Astrocyte (in vitro differentiated cells and primary cell): Measurements from ENCODE around the gene SNAPC4. TPM values are rescaled to one million over a fixed set of nuclear protein-coding genes. Genes with fewer than 3 reads are reported as not detected.

Experiments
- DNase-seq: peaks from one replicate; pipeline ENCODE4 v3.0.0-alpha.2; 2010; ENCODE audit warnings: low read depth
- FAIRE-seq: peaks from 2 replicates; lab custom pipeline; 2011; peaks lifted over from hg19 to GRCh38; lab: Jason Lieb, UNC
- H2AFZ ChIP-seq: 2 replicates; pipeline ENCODE4 v1.6.0; 2012; ENCODE audit warnings: low read depth, low read length, inconsistent platforms
- H3K27ac ChIP-seq: 2 replicates; pipeline ENCODE4 v1.5.1; 2011; ENCODE audit warnings: low read depth, low read length, inconsistent platforms
- H3K27me3 ChIP-seq: 2 replicates; pipeline ENCODE4 v1.6.0; 2011; ENCODE audit warnings: low read length, inconsistent platforms; ENCODE audit not compliant: insufficient read depth
- H3K36me3 ChIP-seq: 2 replicates; pipeline ENCODE4 v1.5.1; 2011; ENCODE audit warnings: low read length, inconsistent platforms; ENCODE audit not compliant: insufficient read depth
- H3K4me1 ChIP-seq: 2 replicates; pipeline ENCODE4 v1.5.1; 2011; ENCODE audit warnings: low read length, inconsistent platforms; ENCODE audit not compliant: insufficient read depth
- H3K4me2 ChIP-seq: 2 replicates; pipeline ENCODE4 v1.6.0; 2012; ENCODE audit warnings: low read length, inconsistent platforms
- H3K4me3 ChIP-seq: 2 replicates; pipeline ENCODE4 v1.5.1; 2011; ENCODE audit warnings: low read depth, mild to moderate bottlenecking, low read length, inconsistent platforms; ENCODE audit not compliant: insufficient read depth
- H3K79me2 ChIP-seq: 2 replicates; pipeline ENCODE4 v1.6.0; 2012; ENCODE audit warnings: mild to moderate bottlenecking, low read length, inconsistent platforms; ENCODE audit not compliant: insufficient read depth
- H3K9ac ChIP-seq: 2 replicates; pipeline ENCODE4 v1.6.0; 2012; ENCODE audit warnings: mild to moderate bottlenecking, low read length, inconsistent platforms
- H3K9me3 ChIP-seq: 2 replicates; pipeline ENCODE4 v1.5.1; 2012; ENCODE audit warnings: low read depth, mild to moderate bottlenecking, low read length, inconsistent platforms; ENCODE audit not compliant: insufficient read depth
- H4K20me1 ChIP-seq: 2 replicates; pipeline ENCODE4 v1.6.0; 2012; ENCODE audit warnings: low read length, inconsistent platforms; ENCODE audit not compliant: insufficient read depth
- H3K27ac Mint-ChIP-seq: one replicate; pipeline ENCODE4 v1.8.0; 2021; ENCODE audit warnings: mild to moderate bottlenecking, mixed read lengths; ENCODE audit not compliant: unreplicated experiment
- H3K27me3 Mint-ChIP-seq: one replicate; pipeline ENCODE4 v1.8.0; 2021; ENCODE audit warnings: low read depth, mixed read lengths; ENCODE audit not compliant: unreplicated experiment
- H3K36me3 Mint-ChIP-seq: one replicate; pipeline ENCODE4 v1.8.0; 2021; ENCODE audit warnings: low read depth, mixed read lengths; ENCODE audit not compliant: unreplicated experiment
- H3K4me1 Mint-ChIP-seq: one replicate; pipeline ENCODE4 v1.8.0; 2021; ENCODE audit warnings: low read depth, mixed read lengths; ENCODE audit not compliant: unreplicated experiment
- H3K4me3 Mint-ChIP-seq: one replicate; pipeline ENCODE4 v1.8.0; 2021; ENCODE audit warnings: mild to moderate bottlenecking, moderate library complexity, mixed read lengths; ENCODE audit not compliant: unreplicated experiment
- H3K9me3 Mint-ChIP-seq: one replicate; pipeline ENCODE4 v1.8.0; 2021; ENCODE audit warnings: mild to moderate bottlenecking, mixed read lengths; ENCODE audit not compliant: unreplicated experiment
- EZH2 ChIP-seq: IDR thresholded peaks from 2 replicates; pipeline ENCODE4 v1.6.1; 2012; ENCODE audit warnings: mild to moderate bottlenecking, low read length, inconsistent platforms; ENCODE audit not compliant: insufficient read depth
- total RNA-seq: library from RNA; stranded (reverse); gene quantifications from 2 replicates; pipeline ENCODE4 v1.2.1, GENCODE V29; 2021
- TF ChIP-seq, protein P1 (sequence below): IDR thresholded peaks from 2 replicates; pipeline ENCODE4 v1.5.1; 2011; ENCODE audit warnings: low read depth, mild to moderate bottlenecking, inconsistent platforms, low read length, moderate library complexity; ENCODE audit not compliant: insufficient read depth

The SNAPC4 gene
- total RNA-seq, 1 donor from 2014 or later = 18.6 TPM

DNA sequence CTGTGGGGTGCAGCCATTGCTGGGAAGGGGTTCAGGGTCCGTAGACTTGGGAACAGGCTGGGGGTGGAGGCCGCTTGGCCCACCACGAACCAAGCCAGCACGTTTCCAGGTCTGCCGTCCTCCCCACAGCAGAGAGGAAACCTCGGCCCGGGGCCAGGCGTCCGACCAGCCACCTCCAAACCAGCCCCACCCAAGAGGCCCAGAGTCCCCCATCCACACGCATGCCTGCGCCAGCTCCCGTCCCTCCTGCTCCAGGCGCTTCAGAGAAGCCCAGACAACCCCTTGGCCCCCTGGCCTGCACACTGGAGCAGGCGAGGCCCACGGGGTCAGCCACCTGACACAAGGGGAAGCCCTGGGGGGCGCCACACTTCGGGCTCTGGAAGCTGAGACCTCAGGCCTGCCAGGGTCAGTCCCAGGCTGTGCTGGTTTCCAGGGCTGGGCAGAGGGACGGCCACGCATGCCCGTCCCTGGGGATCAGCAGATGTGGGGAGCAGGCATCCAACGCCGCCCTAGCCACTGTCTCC, 42.7 kb downstream of the SNAPC4 start:
- H3K36me3 ChIP-seq = no peaks in the 10 kb centered on the region
- DNase-seq = no peak
- H2AFZ ChIP-seq = no peak overlapping the region
- H3K79me2 ChIP-seq = peaks cover 3% of the 10 kb centered on the region
- FAIRE-seq = no peak
- Mint-ChIP-seq H3K27me3 (no peaks in the 10 kb centered on the region), H3K4me3 (no peak overlapping the region), H3K9me3 (no peaks in the 10 kb centered on the region), H3K4me1 (peaks cover 7% of the 10 kb centered on the region), H3K36me3 (no peaks in the 10 kb centered on the region), H3K27ac (no peak overlapping the region)
- no peaks in the 10 kb centered on the region for H3K27me3 ChIP-seq
- peaks cover 29% of the 10 kb centered on the region for H4K20me1 ChIP-seq
- H3K9ac ChIP-seq = no peak overlapping the region
- TF ChIP-seq, protein P1, sequence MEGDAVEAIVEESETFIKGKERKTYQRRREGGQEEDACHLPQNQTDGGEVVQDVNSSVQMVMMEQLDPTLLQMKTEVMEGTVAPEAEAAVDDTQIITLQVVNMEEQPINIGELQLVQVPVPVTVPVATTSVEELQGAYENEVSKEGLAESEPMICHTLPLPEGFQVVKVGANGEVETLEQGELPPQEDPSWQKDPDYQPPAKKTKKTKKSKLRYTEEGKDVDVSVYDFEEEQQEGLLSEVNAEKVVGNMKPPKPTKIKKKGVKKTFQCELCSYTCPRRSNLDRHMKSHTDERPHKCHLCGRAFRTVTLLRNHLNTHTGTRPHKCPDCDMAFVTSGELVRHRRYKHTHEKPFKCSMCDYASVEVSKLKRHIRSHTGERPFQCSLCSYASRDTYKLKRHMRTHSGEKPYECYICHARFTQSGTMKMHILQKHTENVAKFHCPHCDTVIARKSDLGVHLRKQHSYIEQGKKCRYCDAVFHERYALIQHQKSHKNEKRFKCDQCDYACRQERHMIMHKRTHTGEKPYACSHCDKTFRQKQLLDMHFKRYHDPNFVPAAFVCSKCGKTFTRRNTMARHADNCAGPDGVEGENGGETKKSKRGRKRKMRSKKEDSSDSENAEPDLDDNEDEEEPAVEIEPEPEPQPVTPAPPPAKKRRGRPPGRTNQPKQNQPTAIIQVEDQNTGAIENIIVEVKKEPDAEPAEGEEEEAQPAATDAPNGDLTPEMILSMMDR = no peak
- no peak for TF ChIP-seq EZH2
- H3K4me2 ChIP-seq = no peak overlapping the region
- peaks cover 24% of the 10 kb centered on the region for H3K4me1 ChIP-seq
- no peak overlapping the region for H3K4me3 ChIP-seq
- no peak overlapping the region for H3K27ac ChIP-seq
- no peaks in the 10 kb centered on the region for H3K9me3 ChIP-seq

DNA sequence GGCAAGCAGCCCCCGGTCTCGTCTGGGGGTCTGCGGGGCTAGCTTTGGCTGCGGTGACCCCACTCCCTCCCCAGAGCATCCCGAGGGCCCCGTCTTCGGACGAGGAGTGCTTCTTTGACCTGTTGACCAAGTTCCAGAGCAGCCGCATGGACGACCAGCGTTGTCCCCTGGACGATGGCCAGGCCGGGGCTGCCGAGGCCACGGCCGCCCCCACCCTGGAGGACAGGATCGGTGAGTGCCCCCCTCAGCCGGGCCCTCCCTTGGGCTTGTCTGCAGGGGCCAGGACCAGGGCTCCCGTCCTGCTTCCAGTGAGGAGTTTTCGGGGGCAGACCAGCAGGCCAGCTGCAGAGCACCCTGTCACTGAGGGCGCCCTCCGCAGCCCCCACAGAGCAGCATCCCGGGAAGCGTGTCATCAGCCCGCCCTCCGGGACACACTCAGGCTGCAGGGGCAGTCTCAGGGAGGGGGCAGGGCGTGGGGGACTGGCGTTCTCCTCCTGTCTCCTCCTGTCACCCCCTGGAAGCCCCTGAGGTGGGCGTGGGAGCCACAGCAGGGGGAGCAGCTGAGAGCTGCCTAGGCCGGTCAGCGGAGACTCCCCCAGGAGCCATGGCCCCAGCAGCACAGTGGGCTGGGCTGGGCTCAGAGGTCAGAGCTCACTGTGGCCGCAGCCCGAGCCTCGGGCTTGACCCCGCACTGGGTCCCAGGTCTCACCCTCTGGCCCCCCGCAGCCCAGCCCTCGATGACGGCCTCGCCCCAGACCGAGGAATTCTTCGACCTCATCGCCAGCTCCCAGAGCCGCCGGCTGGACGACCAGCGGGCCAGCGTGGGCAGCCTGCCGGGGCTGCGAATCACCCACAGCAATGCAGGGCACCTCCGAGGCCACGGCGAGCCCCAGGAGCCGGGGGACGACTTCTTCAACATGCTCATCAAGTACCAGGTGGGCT, 44.1 kb downstream of the SNAPC4 start:
- Mint-ChIP-seq H3K36me3 (no peaks in the 10 kb centered on the region), H3K27ac (peak overlapping the region; percentile 86), H3K27me3 (no peaks in the 10 kb centered on the region), H3K4me1 (peaks cover 7% of the 10 kb centered on the region), H3K9me3 (no peaks in the 10 kb centered on the region), H3K4me3 (no peak overlapping the region)
- H3K79me2 ChIP-seq = no peaks in the 10 kb centered on the region
- no peak overlapping the region for H3K4me3 ChIP-seq
- H3K36me3 ChIP-seq = no peaks in the 10 kb centered on the region
- no peak for TF ChIP-seq EZH2
- H3K4me1 ChIP-seq = peaks cover 15% of the 10 kb centered on the region
- FAIRE-seq = no peak
- H3K27ac ChIP-seq = no peak overlapping the region
- no peak overlapping the region for H3K9ac ChIP-seq
- H3K4me2 ChIP-seq = peak overlapping the region; percentile 15
- no peak overlapping the region for H2AFZ ChIP-seq
- no peaks in the 10 kb centered on the region for H3K9me3 ChIP-seq
- H3K27me3 ChIP-seq = no peaks in the 10 kb centered on the region
- no peak for DNase-seq
- peaks cover 26% of the 10 kb centered on the region for H4K20me1 ChIP-seq

DNA sequence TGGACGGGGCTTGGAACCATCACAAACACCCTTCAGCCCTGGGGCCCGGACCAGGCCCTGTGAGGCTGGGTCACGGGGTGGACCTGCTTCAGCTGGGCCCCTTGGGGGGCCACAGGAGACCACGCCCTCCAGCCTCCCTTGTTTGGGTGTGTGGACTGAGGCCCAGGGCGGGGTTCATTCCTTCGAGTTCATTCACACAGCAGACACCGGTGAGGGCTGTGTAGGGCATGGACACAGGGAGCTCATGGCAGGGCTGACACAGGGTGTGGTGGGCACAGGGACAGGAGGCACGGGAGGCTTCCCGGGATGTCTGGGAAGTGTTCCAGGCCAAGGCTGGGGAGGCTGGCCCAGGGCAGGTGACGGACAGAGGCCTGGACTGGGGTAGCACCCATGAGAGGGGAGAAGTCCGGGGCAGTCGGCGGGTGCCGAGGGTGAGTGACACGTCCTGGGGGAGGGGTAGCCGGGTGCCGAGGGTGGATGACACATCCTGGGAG, 45.3 kb downstream of the SNAPC4 start:
- no peak overlapping the region for H3K4me3 ChIP-seq
- no peaks in the 10 kb centered on the region for H3K79me2 ChIP-seq
- DNase-seq (no peak), FAIRE-seq (no peak)
- H3K4me1 ChIP-seq = peaks cover 14% of the 10 kb centered on the region
- no peak overlapping the region for H2AFZ ChIP-seq
- Mint-ChIP-seq H3K9me3 (no peaks in the 10 kb centered on the region), H3K36me3 (no peaks in the 10 kb centered on the region), H3K27me3 (no peaks in the 10 kb centered on the region), H3K27ac (peak overlapping the region; percentile 53), H3K4me1 (peaks cover 7% of the 10 kb centered on the region), H3K4me3 (no peak overlapping the region)
- H3K4me2 ChIP-seq = peak overlapping the region; percentile 10
- no peak for TF ChIP-seq EZH2
- TF ChIP-seq, protein P1 = no peak
- H3K9me3 ChIP-seq = no peaks in the 10 kb centered on the region
- peaks cover 26% of the 10 kb centered on the region for H4K20me1 ChIP-seq
- no peak overlapping the region for H3K27ac ChIP-seq
- H3K36me3 ChIP-seq = no peaks in the 10 kb centered on the region
- no peaks in the 10 kb centered on the region for H3K27me3 ChIP-seq
- no peak overlapping the region for H3K9ac ChIP-seq
